ENCODE measurements around the gene ZNF483.

The ZNF483 gene

GRCh38 chr9:111599092-111599954 is 74.3 kb downstream of the ZNF483 start, which contains the start of gene PTGR1:
PTGR1 (minus strand) TSS chr9:111599647; CDS start chr9:111597422, 2,225 bp downstream.
- Histone ChIP-seq H3K9ac (ENCODE audit: low read depth, low read length, poor library complexity, severe bottlenecking) (no peak within 1 kb of the TSS), H3K9me2 (replicated peaks; ENCODE audit: low read depth, low read length) (no peaks in the 10 kb centered on the region), H3K4me1 (ENCODE audit: insufficient read depth, low read length, poor library complexity, severe bottlenecking) (no peaks in the 10 kb centered on the region), H3K9me3 (ENCODE audit: insufficient read depth, low read depth, low read length) (no peaks in the 10 kb centered on the region), H3K36me3 (ENCODE audit: insufficient read depth, low read length) (no peaks in the 10 kb centered on the region), H3K79me2 (ENCODE audit: insufficient read depth, low read length) (no peaks in the 10 kb centered on the region), H3K4me2 (ENCODE audit: low read depth, low read length, poor library complexity, severe bottlenecking) (no peak within 1 kb of the TSS), H3F3A (ENCODE audit: low read depth) (no peaks in the 10 kb centered on the region), H4K20me1 (ENCODE audit: insufficient read depth, low read length, poor library complexity, severe bottlenecking) (no peaks in the 10 kb centered on the region), H2AFZ (ENCODE audit: low read length) (no peak within 1 kb of the TSS), H3K4me3 (ENCODE audit: low read length, poor library complexity, severe bottlenecking) (no peak within 1 kb of the TSS), H3K27me3 (ENCODE audit: insufficient read depth, low read length, poor library complexity, severe bottlenecking) (no peaks in the 10 kb centered on the region)
- no peak for TF ChIP-seq CTCF (conservative IDR thresholded peaks at IDR 0.05; ENCODE audit: low read length)
- no peak for TF ChIP-seq EZH2phosphoT487 (IDR thresholded peaks at IDR 0.05; ENCODE audit: borderline replicate concordance)

- H3K9ac ChIP-seq (ENCODE audit: low read depth, low read length, poor library complexity, severe bottlenecking), result no peak overlapping the region
- no peaks in the 10 kb centered on the region for H3K36me3 ChIP-seq (ENCODE audit: insufficient read depth, low read length)
- no peak overlapping the region for H2AFZ ChIP-seq (ENCODE audit: low read length)
- H3F3A ChIP-seq (ENCODE audit: low read depth), result no peaks in the 10 kb centered on the region
- no peaks in the 10 kb centered on the region for H3K4me1 ChIP-seq (ENCODE audit: insufficient read depth, low read length, poor library complexity, severe bottlenecking)
- no peaks in the 10 kb centered on the region for H3K79me2 ChIP-seq (ENCODE audit: insufficient read depth, low read length)
- H3K4me2 ChIP-seq (ENCODE audit: low read depth, low read length, poor library complexity, severe bottlenecking), result no peak overlapping the region
- no peaks in the 10 kb centered on the region for H4K20me1 ChIP-seq (ENCODE audit: insufficient read depth, low read length, poor library complexity, severe bottlenecking)
- H3K9me2 ChIP-seq (replicated peaks; ENCODE audit: low read depth, low read length), result no peaks in the 10 kb centered on the region
- TF ChIP-seq EZH2phosphoT487 (IDR thresholded peaks at IDR 0.05; ENCODE audit: borderline replicate concordance), result no peak
- no peak for TF ChIP-seq CTCF (conservative IDR thresholded peaks at IDR 0.05; ENCODE audit: low read length)
- no peaks in the 10 kb centered on the region for H3K27me3 ChIP-seq (ENCODE audit: insufficient read depth, low read length, poor library complexity, severe bottlenecking)
- H3K9me3 ChIP-seq (ENCODE audit: insufficient read depth, low read depth, low read length), result no peaks in the 10 kb centered on the region
- H3K4me3 ChIP-seq (ENCODE audit: low read length, poor library complexity, severe bottlenecking), result no peak overlapping the region
These were observed 75.0 kb downstream of the ZNF483 start for GRCh38 chr9:111599955-111600343.

- Histone ChIP-seq H4K20me1 (ENCODE audit: insufficient read depth, low read length, poor library complexity, severe bottlenecking) (no peaks in the 10 kb centered on the region), H3K4me2 (ENCODE audit: low read depth, low read length, poor library complexity, severe bottlenecking) (no peak overlapping the region), H3K27me3 (ENCODE audit: insufficient read depth, low read length, poor library complexity, severe bottlenecking) (no peaks in the 10 kb centered on the region), H3K9me2 (replicated peaks; ENCODE audit: low read depth, low read length) (no peaks in the 10 kb centered on the region), H3K79me2 (ENCODE audit: insufficient read depth, low read length) (no peaks in the 10 kb centered on the region), H3K9ac (ENCODE audit: low read depth, low read length, poor library complexity, severe bottlenecking) (no peak overlapping the region), H3F3A (ENCODE audit: low read depth) (no peaks in the 10 kb centered on the region), H3K9me3 (ENCODE audit: insufficient read depth, low read depth, low read length) (no peaks in the 10 kb centered on the region), H2AFZ (ENCODE audit: low read length) (no peak overlapping the region), H3K36me3 (ENCODE audit: insufficient read depth, low read length) (no peaks in the 10 kb centered on the region), H3K4me3 (ENCODE audit: low read length, poor library complexity, severe bottlenecking) (no peak overlapping the region), H3K4me1 (ENCODE audit: insufficient read depth, low read length, poor library complexity, severe bottlenecking) (no peaks in the 10 kb centered on the region)
- no peak for TF ChIP-seq CTCF (conservative IDR thresholded peaks at IDR 0.05; ENCODE audit: low read length)
- TF ChIP-seq EZH2phosphoT487 (IDR thresholded peaks at IDR 0.05; ENCODE audit: borderline replicate concordance), result no peak
These were observed 76.4 kb downstream of the ZNF483 start for GRCh38 chr9:111601237-111602018.
